ENCODE data around the gene MAPKBP1. TPM values are rescaled to one million over a fixed set of nuclear protein-coding genes. Genes with fewer than 3 reads are reported as not detected.

MAPKBP1 gene
- total and polyA plus RNA-seq, 9 of the 15 experiments (the other 6 are each of a cell fraction or from before 2014, with no cell fraction given), result 0.15 to 9.5 (median 4.5) TPM

DNA sequence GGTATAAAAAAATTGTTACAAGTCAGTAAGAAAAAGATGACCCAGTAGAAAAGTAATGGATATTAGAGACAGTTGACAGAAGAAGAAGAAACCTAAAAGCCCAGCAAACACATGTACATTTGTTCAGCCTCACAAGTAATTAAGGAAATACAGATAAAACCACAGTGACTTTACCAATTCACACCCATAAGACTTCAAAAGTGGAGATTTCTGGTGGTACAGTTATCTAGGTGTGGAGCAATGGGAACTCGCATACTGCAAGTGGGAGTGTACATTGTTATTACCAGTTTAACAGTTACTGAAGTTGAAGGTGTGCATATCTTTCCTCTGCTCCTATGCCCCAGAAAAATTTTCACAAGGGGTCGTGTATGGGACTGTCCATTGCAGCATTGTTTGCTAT, 18.1 kb upstream of the MAPKBP1 start:
- no peaks in the 10 kb centered on the region for H3K9me3 ChIP-seq (replicated peaks; ENCODE audit: control insufficient read depth, insufficient read depth, low read depth, low read length)
- no peak overlapping the region for H3K27ac ChIP-seq (ENCODE audit: extremely low read depth, low read depth, low read length)
- peaks cover 80% of the 10 kb centered on the region for H3K36me3 ChIP-seq (ENCODE audit: control insufficient read depth, insufficient read depth, low read length)
- H3K79me2 ChIP-seq (ENCODE audit: control insufficient read depth, insufficient read depth, low read length), result peaks cover 2% of the 10 kb centered on the region; the same call in 2 of the 3 replicates
- H4K20me1 ChIP-seq (replicated peaks; ENCODE audit: control insufficient read depth, insufficient read depth, low read length), result no peaks in the 10 kb centered on the region
- no peaks in the 10 kb centered on the region for H3K27me3 ChIP-seq (ENCODE audit: control insufficient read depth in 2 of 2, insufficient read depth in 2 of 2, low read length in 2 of 2)
- no peak for DNase-seq (ENCODE audit: extremely low read depth in 1 of 4, low spot score in 3 of 4)
- CTCF ChIA-PET (ENCODE audit: low intra/inter-chr PET ratio), result no interaction called here
- intact Hi-C loops (cut with micrococcal nuclease) (no loop called here), in situ Hi-C loops (cut with MboI) (no loop called here)
- no peaks in the 10 kb centered on the region for H3K4me1 ChIP-seq (replicated peaks in 1 of 2; ENCODE audit: control insufficient read depth in 2 of 2, insufficient read depth in 2 of 2, low read length in 2 of 2)
- H3K4me2 ChIP-seq (ENCODE audit: insufficient read depth, low read length), result no peak overlapping the region
- WGBS (ENCODE audit: insufficient coverage, low coverage, missing lambda C conversion rate), result 74% methylated on average over 2 of the region's 2 CpGs
- no peak for FAIRE-seq
- H2AFZ ChIP-seq (ENCODE audit: low read depth, low read length), result no peak overlapping the region
- ATAC-seq, result no peak
- H3K4me3 ChIP-seq, result no peak overlapping the region
- no TSS peak for BruUV-seq (replicated peaks)
- no peaks in the 10 kb centered on the region for H3K9me1 ChIP-seq (ENCODE audit: control insufficient read depth, insufficient read depth, low read length)
- POLR2A ChIA-PET, result interaction anchor here (0.6 kb wide), 1 partner anchor 263 kb away, joined by 4 read pairs; no protein-coding TSS in a partner anchor
- no peak overlapping the region for H3K9ac ChIP-seq (ENCODE audit: insufficient read depth in 1 of 2, low read depth in 2 of 2, low read length in 2 of 2)
- TF ChIP-seq ZNF395 (CRISPR knock-in tag; IDR thresholded peaks at IDR 0.05), result no peak
- TF ChIP-seq ZNF217 (CRISPR knock-in tag; IDR thresholded peaks at IDR 0.05), result no peak
- TF ChIP-seq LARP7 (IDR thresholded peaks at IDR 0.05), result no peak
- TF ChIP-seq, protein P1, sequence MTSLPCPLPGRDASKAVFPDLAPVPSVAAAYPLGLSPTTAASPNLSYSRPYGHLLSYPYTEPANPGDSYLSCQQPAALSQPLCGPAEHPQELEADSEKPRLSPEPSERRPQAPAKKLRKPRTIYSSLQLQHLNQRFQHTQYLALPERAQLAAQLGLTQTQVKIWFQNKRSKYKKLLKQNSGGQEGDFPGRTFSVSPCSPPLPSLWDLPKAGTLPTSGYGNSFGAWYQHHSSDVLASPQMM (CRISPR knock-in tag; IDR thresholded peaks at IDR 0.05), result no peak
- no peak for TF ChIP-seq XRCC4 (IDR thresholded peaks at IDR 0.05; ENCODE audit: extremely low read depth, insufficient read depth, insufficient read length)
- TF ChIP-seq TCFL5 (CRISPR knock-in tag; conservative IDR thresholded peaks at IDR 0.05), result no peak
- no peak for TF ChIP-seq ZBTB8A (IDR thresholded peaks at IDR 0.05; ENCODE audit: partially characterized antibody)

Data from K562 (cell line).